Retina (tissue), 1 donor: Measurements from ENCODE around the gene CRX.
"Not testable (repeated sequence)": the region's sequence is repeated elsewhere in the genome, so short reads cannot be mapped to it uniquely, and the experiment has no call there.

ENCODE experiments used
- DNase-seq: peaks from one replicate; pipeline ENCODE4 v3.0.0-alpha.2; 2016

Gene CRX

DNA sequence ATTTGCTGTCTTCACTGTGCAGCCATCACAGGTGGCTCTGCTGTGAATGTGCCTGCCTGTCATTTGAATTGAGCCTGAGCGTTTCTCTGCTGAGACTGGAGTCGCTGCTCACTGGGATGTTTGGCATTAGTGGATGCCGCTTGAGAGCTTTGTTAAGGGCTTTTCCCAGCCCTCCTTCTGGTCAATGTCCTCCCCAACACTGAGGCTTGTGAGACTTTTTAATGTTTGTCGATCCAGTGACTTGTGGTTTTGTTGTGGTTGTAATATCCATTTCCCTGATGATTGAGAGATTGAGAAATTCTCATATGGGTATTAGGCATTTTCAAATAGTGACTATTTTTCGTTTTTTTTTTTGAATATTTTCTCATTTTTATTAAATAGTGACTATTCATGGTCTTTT is 39.9 kb downstream of the CRX start:
- no peak for DNase-seq

DNA sequence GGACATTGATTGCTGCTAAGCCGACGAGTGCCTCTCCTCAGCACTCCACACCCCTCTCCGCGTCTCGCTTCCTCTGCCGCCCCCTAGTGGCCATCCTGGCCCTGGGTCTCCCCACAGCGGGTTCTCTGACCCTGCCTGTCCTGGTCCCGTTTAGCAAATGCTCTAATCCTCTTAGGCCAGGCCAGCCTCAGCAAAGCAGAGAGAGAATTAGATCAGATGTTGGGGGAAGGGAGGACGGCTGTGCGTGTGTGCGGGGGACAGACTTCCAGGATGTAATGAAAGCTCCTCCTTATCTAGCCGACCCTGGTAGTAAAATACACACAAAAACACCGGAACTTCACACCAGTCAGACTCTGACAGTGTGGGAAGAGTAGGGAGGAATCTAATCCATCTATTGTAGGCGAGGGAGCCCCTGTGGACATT is 41.8 kb downstream of the CRX start:
- peak; percentile 92 for DNase-seq

- no peak for DNase-seq
Measured at GRCh38 chr19:47865166-47865565, 43.4 kb downstream of the CRX start.

DNA sequence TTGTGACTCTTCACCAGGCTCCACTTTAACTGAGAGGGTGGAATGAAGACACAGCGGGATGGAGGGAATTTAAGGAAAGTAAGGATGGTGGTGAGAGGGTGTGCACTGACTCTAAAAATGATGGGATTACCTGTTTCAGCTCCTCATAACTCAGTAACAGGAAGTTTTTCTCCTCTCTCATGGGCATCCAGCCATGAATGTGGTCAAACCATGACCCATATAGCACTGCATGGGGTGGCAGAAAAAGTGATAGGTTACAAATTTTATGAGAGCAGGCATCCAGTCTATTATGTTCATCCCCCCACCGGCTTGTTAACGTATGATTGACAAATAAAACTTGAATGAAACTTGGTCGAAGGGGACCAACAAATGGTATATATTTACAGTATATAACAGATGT is 57.2 kb downstream of the CRX start:
- no peak for DNase-seq

GRCh38 chr19:47879385-47879784 is 57.6 kb downstream of the CRX start:
- DNase-seq: not testable (repeated sequence)

- no peak for DNase-seq
Measured at GRCh38 chr19:47881757-47882156, 60.0 kb downstream of the CRX start.

DNA sequence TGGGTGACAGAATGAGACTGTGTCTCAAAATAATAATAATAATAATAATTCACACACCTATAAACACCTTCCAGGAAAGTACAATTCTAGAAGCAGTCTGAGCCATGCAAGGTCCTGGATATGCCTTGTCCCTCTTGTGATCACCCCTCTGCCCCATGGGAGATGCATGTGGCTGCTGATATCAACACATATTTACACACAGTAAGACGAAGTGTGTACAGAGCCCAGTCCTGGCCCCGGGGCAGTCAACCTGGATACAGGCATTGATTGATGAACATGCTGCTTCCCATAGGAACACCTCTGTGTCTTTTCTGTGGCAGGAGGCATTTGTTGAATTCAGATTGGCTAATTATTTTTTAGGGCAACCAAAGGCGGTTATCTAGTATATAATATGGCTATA is 61.2 kb downstream of the CRX start:
- no peak for DNase-seq

- DNase-seq: no peak
Measured at GRCh38 chr19:47885067-47885463, 63.3 kb downstream of the CRX start.

- no peak for DNase-seq
Measured at GRCh38 chr19:47886010-47886559, 64.3 kb downstream of the CRX start, which contains the start of gene SULT2A1. Gene SULT2A1 (minus strand): TSS chr19:47886315. CDS start chr19:47886257, 58 bp downstream.

GRCh38 chr19:47890865-47891621 is 69.3 kb downstream of the CRX start:
- no peak for DNase-seq

DNA sequence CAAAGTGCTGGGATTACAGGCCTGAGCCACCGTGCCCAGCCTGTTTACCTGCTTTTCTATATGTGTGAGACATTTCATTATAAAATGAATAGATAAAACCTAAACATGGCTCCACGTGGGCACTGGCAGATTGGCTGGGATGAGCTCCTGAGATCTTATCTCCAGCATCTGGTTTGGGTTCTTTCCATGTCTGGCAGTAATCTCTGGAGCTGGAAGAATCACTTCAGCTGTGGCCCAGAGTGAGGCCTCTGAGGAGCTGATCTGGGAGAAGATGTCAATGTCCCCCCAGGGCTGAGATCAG is 69.8 kb downstream of the CRX start:
- no peak for DNase-seq

- no peak for DNase-seq
Measured at GRCh38 chr19:47891923-47892666, 70.4 kb downstream of the CRX start.
